AG09309 (cell line): ENCODE data around the gene LEMD2.

Source experiments
- DNase-seq: peaks from one replicate; pipeline ENCODE4 v3.0.0-alpha.2; 2010; ENCODE audit warnings: low read depth
- H3K4me3 ChIP-seq: 2 replicates; pipeline ENCODE4 v1.5.1; 2011; ENCODE audit warnings: mild to moderate bottlenecking, low read depth, low read length, moderate library complexity; ENCODE audit not compliant: control insufficient read depth
- TF ChIP-seq, protein P1 (sequence below): IDR thresholded peaks from 2 replicates; pipeline ENCODE4 v1.5.1; 2011; ENCODE audit warnings: mild to moderate bottlenecking, low read depth, low read length, inconsistent platforms; ENCODE audit not compliant: insufficient read depth, control insufficient read depth; ENCODE audit errors: missing control alignments

Gene LEMD2

DNA sequence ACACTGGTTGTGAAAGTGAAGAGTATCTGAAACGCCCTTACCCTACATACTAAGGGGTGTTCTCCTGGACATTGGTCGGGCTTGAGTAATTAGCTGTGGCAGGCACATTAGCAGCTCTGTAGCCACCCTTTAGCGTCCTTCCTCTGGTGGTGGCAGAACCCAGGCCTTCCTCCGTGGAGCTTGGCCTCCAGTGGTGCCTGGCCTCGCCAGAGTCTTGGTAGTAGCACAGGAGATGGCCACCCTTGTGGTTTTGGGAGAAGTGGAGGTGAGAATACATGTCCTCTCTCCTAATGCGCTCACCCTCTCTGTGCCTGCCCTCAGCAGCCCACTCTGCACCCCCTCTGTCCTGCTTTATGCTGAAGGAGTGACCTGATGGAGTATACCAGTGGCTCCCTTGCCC, 59.9 kb downstream of the LEMD2 start:
- DNase-seq = no peak
- no peak overlapping the region for H3K4me3 ChIP-seq
- TF ChIP-seq, protein P1, sequence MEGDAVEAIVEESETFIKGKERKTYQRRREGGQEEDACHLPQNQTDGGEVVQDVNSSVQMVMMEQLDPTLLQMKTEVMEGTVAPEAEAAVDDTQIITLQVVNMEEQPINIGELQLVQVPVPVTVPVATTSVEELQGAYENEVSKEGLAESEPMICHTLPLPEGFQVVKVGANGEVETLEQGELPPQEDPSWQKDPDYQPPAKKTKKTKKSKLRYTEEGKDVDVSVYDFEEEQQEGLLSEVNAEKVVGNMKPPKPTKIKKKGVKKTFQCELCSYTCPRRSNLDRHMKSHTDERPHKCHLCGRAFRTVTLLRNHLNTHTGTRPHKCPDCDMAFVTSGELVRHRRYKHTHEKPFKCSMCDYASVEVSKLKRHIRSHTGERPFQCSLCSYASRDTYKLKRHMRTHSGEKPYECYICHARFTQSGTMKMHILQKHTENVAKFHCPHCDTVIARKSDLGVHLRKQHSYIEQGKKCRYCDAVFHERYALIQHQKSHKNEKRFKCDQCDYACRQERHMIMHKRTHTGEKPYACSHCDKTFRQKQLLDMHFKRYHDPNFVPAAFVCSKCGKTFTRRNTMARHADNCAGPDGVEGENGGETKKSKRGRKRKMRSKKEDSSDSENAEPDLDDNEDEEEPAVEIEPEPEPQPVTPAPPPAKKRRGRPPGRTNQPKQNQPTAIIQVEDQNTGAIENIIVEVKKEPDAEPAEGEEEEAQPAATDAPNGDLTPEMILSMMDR = no peak

DNA sequence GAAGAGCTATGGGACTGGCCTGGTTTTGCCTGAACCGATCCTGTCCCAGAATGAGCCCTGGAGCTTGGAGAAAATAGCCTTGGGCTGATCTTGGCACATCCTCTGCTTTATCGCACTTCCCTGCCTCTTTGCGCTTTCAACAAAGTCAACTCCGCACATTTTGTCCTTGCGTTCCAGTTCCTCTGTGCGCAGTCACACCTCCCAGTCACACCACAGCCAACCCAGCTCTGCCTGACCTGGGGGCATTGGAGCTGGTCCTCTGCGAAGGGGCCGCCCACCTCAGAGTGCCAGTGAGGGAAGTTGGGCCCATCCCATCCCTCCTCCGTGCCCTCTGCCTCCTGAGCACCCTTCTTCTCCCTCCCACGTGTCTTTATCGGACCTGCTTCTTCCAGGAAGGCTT, 60.5 kb downstream of the LEMD2 start:
- TF ChIP-seq, protein P1 = no peak
- H3K4me3 ChIP-seq = no peak overlapping the region
- DNase-seq = no peak

DNA sequence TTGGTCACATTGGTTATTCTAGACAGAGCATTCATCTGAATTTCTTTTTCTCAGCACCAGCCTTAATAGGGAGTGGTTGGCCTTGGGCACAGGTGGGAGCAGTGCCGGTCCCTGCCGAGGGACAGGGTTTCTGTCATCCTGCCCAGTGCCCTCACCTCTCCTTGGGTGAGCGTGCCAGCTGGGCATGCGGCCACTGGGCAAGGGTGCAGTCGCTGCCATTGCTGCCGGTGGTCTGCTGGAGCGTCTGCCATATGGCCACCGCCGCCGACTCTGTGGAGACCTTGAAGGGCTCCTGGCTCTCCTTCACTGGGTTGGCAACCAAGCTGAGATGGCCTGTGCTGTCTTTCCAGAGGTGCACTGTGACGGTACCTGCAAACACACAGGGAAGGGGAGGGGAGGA, 61.0 kb downstream of the LEMD2 start:
- TF ChIP-seq, protein P1 = no peak
- DNase-seq = no peak
- H3K4me3 ChIP-seq = no peak overlapping the region

DNA sequence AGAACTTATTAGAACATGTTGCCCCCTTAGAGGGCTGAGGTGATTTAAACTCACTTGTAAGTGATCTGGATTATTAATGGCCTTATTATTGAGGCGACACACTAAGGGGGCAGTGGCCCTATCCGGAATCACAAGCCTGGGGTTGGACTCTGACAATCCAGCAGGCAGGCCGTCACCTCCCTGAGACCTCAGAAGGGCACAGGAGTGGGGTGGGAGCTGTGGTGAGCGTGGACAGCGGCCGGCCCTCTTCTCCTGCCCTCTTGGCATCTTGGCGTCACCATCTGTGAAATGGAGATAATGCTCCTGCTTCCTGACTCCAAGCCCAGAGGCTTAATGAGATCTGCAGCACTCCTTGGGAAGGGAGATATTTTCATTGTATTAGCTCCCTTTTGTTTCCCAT, 61.8 kb downstream of the LEMD2 start:
- TF ChIP-seq, protein P1 = no peak
- DNase-seq = no peak

DNA sequence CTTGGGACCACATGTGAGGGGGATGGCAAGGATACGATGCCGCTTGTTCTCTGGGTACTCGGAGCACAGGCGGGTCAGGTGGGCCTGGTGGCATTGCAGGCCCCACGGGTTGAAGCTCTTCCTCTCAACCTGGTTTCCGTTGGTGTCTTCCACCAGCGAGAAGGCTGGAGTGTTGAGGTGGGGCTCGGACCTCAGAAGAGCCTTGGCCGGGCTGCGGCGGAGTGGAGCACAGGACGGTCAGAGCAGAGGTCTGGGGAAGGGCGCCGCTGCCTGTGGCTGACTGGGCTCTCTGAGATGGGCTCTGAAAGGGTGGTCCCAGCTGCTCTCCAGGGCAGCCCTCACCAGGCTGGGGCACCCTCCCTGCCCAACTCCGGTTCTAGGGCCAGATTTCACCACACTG, 62.2 kb downstream of the LEMD2 start:
- TF ChIP-seq, protein P1 = no peak
- no peak for DNase-seq
- no peak overlapping the region for H3K4me3 ChIP-seq

More for the DNA sequence above, 61.8 kb downstream of the LEMD2 start:
- H3K4me3 ChIP-seq = no peak overlapping the region

DNA sequence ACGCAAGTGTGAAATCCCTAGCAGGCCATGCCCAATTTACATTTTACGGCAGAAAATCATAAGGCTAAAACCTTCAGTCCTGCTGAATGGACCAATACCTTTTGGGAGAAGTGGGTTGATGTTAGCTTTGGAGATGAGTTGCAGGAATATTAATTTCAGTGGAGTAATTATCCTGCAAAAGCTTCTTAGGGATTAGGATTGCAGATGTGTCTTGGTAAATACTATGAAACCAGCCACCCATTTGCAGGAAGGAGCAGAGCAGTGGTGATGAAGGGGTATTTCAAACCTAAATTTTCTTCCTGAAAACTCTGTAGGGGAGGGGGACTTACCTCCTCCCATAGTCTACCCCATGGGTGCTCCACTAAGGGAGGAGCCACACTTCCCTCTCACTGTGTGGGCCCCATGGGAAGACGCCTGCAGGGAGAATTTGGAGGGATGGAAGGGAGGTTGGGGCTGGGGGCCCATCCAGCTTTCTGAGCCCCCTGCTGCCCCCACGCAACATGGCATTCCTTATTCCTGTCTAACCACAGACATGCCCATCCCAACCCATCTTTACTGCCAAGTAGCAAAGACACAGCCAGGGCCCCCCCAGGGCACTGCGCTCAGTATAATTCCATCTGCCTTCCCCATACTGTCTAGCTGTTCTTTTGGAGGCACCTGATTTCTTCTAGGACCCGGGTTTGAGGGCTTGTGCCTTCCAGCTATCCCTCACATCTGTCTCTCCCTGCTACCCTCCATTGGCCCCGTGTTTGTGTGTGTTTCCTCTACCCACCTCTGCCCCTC, 62.8 kb downstream of the LEMD2 start:
- DNase-seq = no peak
- H3K4me3 ChIP-seq = no peak overlapping the region
- TF ChIP-seq, protein P1 = no peak

DNA sequence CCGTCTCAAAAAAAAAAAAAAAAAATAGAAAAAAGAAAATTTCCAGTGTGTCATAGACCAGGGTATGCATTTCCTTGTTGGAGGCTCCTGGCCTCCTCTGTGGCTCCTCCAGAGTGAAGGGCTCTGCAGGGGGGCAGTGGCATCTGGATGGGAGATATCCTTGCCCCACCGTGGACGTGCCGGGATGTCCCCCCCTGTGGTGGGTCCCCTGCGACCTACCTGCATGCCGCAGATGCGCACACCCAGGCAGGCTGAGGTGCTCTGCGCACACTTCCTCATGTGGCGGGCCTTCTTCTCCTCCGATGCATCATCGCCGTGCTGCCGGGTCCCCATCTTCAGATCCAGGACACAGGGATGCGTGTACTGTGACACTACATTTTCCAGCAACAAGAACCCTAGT, 63.7 kb downstream of the LEMD2 start:
- no peak overlapping the region for H3K4me3 ChIP-seq
- no peak for DNase-seq
- TF ChIP-seq, protein P1 = no peak
